Urothelium cell line (cell line): ENCODE results near the gene LINC00237.
A peak's percentile ranks its signal among the peaks of the same experiment; 100 is the strongest.

Experiments
- DNase-seq: peaks from one replicate; pipeline ENCODE4 v3.0.0; 2011; ENCODE audit warnings: low spot score, mixed read lengths
- FAIRE-seq: peaks from 2 replicates; lab custom pipeline; 2011; peaks lifted over from hg19 to GRCh38; lab: Jason Lieb, UNC

The LINC00237 gene

GRCh38 chr20:21099751-21100577, 6.2 kb downstream of the LINC00237 start:
- no peak for DNase-seq
- FAIRE-seq: no peak

GRCh38 chr20:21096321-21097043, 9.7 kb downstream of the LINC00237 start:
- FAIRE-seq (peak; percentile 89), DNase-seq (peak; percentile 71)

GRCh38 chr20:21092806-21093205, 13.4 kb downstream of the LINC00237 start:
- DNase-seq: no peak

GRCh38 chr20:21090721-21091120, 15.4 kb downstream of the LINC00237 start:
- FAIRE-seq (no peak), DNase-seq (no peak)

More at GRCh38 chr20:21092806-21093205, 13.4 kb downstream of the LINC00237 start:
- FAIRE-seq: no peak

- DNase-seq (no peak), FAIRE-seq (no peak)
Observed at GRCh38 chr20:21090111-21090618, 16.0 kb downstream of the LINC00237 start.

- FAIRE-seq (no peak), DNase-seq (peak; percentile 19)
Observed at GRCh38 chr20:21089391-21089790, 16.8 kb downstream of the LINC00237 start.

GRCh38 chr20:21087862-21088540, 18.2 kb downstream of the LINC00237 start:
- DNase-seq (no peak), FAIRE-seq (no peak)

- FAIRE-seq (no peak), DNase-seq (no peak)
Observed at GRCh38 chr20:21083825-21084325, 22.3 kb downstream of the LINC00237 start.

GRCh38 chr20:21082584-21082983, 23.6 kb downstream of the LINC00237 start:
- FAIRE-seq (no peak), DNase-seq (no peak)

GRCh38 chr20:21077809-21078345, 28.3 kb downstream of the LINC00237 start:
- no peak for DNase-seq

GRCh38 chr20:21076073-21076472, 30.1 kb downstream of the LINC00237 start:
- FAIRE-seq: no peak
- DNase-seq: no peak

More at GRCh38 chr20:21077809-21078345, 28.3 kb downstream of the LINC00237 start:
- no peak for FAIRE-seq

GRCh38 chr20:21075471-21075870, 30.7 kb downstream of the LINC00237 start:
- no peak for FAIRE-seq

GRCh38 chr20:21074605-21075336, 31.4 kb downstream of the LINC00237 start:
- peak; percentile 70 for DNase-seq
- no peak for FAIRE-seq

More at GRCh38 chr20:21075471-21075870, 30.7 kb downstream of the LINC00237 start:
- DNase-seq: no peak

- no peak for FAIRE-seq
Observed at GRCh38 chr20:21067255-21067654, 38.9 kb downstream of the LINC00237 start.

GRCh38 chr20:21064924-21065323, 41.2 kb downstream of the LINC00237 start:
- FAIRE-seq (no peak), DNase-seq (no peak)

More at GRCh38 chr20:21067255-21067654, 38.9 kb downstream of the LINC00237 start:
- DNase-seq: no peak

GRCh38 chr20:21063276-21063675, 42.9 kb downstream of the LINC00237 start:
- FAIRE-seq: no peak

GRCh38 chr20:21053002-21053762, 53.0 kb downstream of the LINC00237 start:
- no peak for FAIRE-seq

More at GRCh38 chr20:21063276-21063675, 42.9 kb downstream of the LINC00237 start:
- DNase-seq: no peak

GRCh38 chr20:21052686-21053001, 53.5 kb downstream of the LINC00237 start:
- DNase-seq (no peak), FAIRE-seq (no peak)

More at GRCh38 chr20:21053002-21053762, 53.0 kb downstream of the LINC00237 start:
- no peak for DNase-seq

GRCh38 chr20:21052241-21052640, 53.9 kb downstream of the LINC00237 start:
- DNase-seq (no peak), FAIRE-seq (no peak)
